Spleen (tissue), 11 donors: Measurements from ENCODE around the gene TBC1D8. TPM values are rescaled to one million over a fixed set of nuclear protein-coding genes. Genes with fewer than 3 reads are reported as not detected.

Experiments
- DNase-seq: peaks from one replicate; pipeline ENCODE4 v3.0.0-alpha.2; 2020
- H3K27ac ChIP-seq, 8 donors: fragments of 200-600 bp; sonication (generic) in 7 of 8; 1 replicate in 4 of 8; 2 replicates in 4 of 8; pipeline versions ENCODE4 v1.5.0 to v1.8.0; 2016 to 2021; ENCODE audit warnings: inconsistent platforms in 4 of 8, mild to moderate bottlenecking in 4 of 8, moderate library complexity in 1 of 8
- H3K27me3 ChIP-seq, 7 donors: fragments of 200-600 bp; sonication (generic) in 6 of 7; replicated peaks in 1 of 7; 1 replicate in 4 of 7; 2 replicates in 3 of 7; pipeline versions ENCODE4 v1.5.0 to v1.8.0; 2016 to 2021; ENCODE audit warnings: inconsistent platforms in 3 of 7, mild to moderate bottlenecking in 1 of 7
- H3K36me3 ChIP-seq, 6 donors: fragments of 200-600 bp; sonication (generic) in 5 of 6; 1 replicate in 4 of 6; 2 replicates in 2 of 6; pipeline versions ENCODE4 v1.5.0 to v1.8.0; 2016 to 2021; ENCODE audit warnings: inconsistent platforms in 2 of 6
- H3K4me1 ChIP-seq, 6 donors: fragments of 200-600 bp; sonication (generic) in 5 of 6; 1 replicate in 3 of 6; 2 replicates in 3 of 6; pipeline versions ENCODE4 v1.5.0 to v1.8.0; 2016 to 2021; ENCODE audit warnings: inconsistent platforms in 3 of 6
- H3K4me3 ChIP-seq, 8 donors: fragments of 200-600 bp; sonication (generic) in 7 of 8; 1 replicate in 4 of 8; 2 replicates in 4 of 8; pipeline versions ENCODE4 v1.5.0 to v1.8.0; 2016 to 2021; ENCODE audit warnings: inconsistent platforms in 4 of 8, mild to moderate bottlenecking in 4 of 8, moderate library complexity in 2 of 8
- H3K9me3 ChIP-seq, 8 donors: fragments of 200-600 bp; sonication (generic) in 7 of 8; 1 replicate in 4 of 8; 2 replicates in 4 of 8; pipeline versions ENCODE4 v1.5.0 to v1.8.0; 2016 to 2021; ENCODE audit warnings: inconsistent platforms in 4 of 8
- POLR2A ChIP-seq, 3 donors: fragments of 450-650 bp; IDR thresholded peaks; one replicate each; pipeline ENCODE4 v1.5.1; 2017; ENCODE audit warnings: antibody characterized with exemption in 3 of 3, mild to moderate bottlenecking in 1 of 3
- POLR2AphosphoS5 ChIP-seq, 3 donors: sonication (generic); formaldehyde crosslinking; IDR thresholded peaks; one replicate each; pipeline ENCODE4 v1.5.1; 2017; ENCODE audit warnings: antibody characterized with exemption in 3 of 3
- WGBS, 5 donors: extraction: QIAGEN DNeasy Blood & Tissue Kit in 3 of 5; methylation state at CpG; one replicate each; pipeline versions ENCODE4 v1.1.5 to v1.1.7; 2013 to 2018; 5-methylcytosine and 5-hydroxymethylcytosine counted together
- intact Hi-C: fragments of 100-400 bp; cut with DNase I; formaldehyde crosslinking; loops from one replicate; pipeline ENCODE4 v1.15.0; 2023; ENCODE audit warnings: low total_unique reads
- polyA plus RNA-seq, 3 donors: library from polyadenylated mRNA; stranded (reverse); fragments of 200-250 nt; gene quantifications; one replicate each; pipeline ENCODE4 v1.2.1, GENCODE V29; 2013
- total RNA-seq, 7 donors: library from RNA; depleted of rRNA in 3 of 7; stranded (reverse); fragments of >200 nt in 3 of 7; fragmentation: NEBNext Ultra II Directional in 4 of 7; extraction: Animal tissue kit (Norgen Biotek cat#: 25700) in 4 of 7; gene quantifications; one replicate each; pipeline versions ENCODE4 v1.1.0 to v1.2.1, GENCODE V29; 2016 to 2021
- TF ChIP-seq, protein P1 (sequence below), 11 experiments: fragments of 200-600 bp in 7 of 11; fragments of 450-650 bp in 4 of 11; sonication (generic) in 4 of 11; IDR thresholded peaks in 8 of 11; conservative IDR thresholded peaks in 3 of 11; 1 replicate in 7 of 11; 2 replicates in 4 of 11; pipeline versions ENCODE4 v1.4.0 to v1.8.0; 2016 to 2021; ENCODE audit warnings: antibody characterized with exemption in 11 of 11, inconsistent platforms in 4 of 11, mild to moderate bottlenecking in 1 of 11
- donor health status: healthy with polysubstance abuse.
- donor health status: DM: no; HTN: no; CAD: no; lungs with moderate emphysema.
- donor health status: DM: no; HTN: no; CAD: no.
- donor health status: Bipolar disorder and iron deficiency.
- donor health status: healthy.
- donor health status: DM: no; HTN: no; CAD: no.
- donor health status: DM: yes; HTN: yes; CAD: no.

TBC1D8 gene
- total and polyA plus RNA-seq, 10 donors, result 7.2 to 104 (median 40.5) TPM

DNA sequence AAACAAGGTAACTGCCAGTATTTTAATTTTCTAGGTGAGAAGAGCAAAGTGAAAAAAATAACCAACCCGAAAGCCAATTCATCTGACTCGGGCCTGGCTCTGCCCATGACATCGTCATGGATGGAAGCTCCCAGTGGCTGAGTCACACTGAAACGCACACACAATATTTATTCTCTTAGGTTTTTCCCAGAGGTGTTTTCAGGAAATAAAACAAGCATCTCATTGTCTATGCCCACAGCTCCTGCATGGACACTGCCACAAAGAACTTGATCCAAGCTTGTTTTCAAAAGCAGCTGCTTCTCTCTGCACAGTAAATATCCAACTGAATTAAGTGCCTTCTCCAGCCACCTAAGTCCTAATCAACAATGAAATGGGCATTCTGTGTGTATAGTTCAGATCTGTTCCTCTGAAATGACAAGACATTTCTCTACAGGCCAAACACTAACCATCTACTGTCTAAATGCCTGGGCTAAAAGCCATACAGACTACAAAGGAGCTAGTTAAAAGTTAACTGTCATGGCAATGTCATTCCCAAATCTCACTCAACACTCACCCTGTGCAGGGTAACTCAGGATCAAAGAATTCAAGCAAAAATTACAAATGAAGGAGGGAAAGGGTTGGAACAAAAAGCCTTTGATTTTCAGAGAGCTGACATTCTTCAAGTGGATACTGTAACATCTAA is 86.2 kb downstream of the TBC1D8 start:
- Histone ChIP-seq H3K4me3 (no peak overlapping the region), H3K9me3 (no peaks in the 10 kb centered on the region), H3K36me3 (peaks cover 0 to 13% (median 0%) of the 10 kb centered on the region in 6 donors), H3K27ac (no peak overlapping the region), H3K27me3 (no peaks in the 10 kb centered on the region), H3K4me1 (no peaks in the 10 kb centered on the region)
- TF ChIP-seq POLR2AphosphoS5 (IDR thresholded peaks at IDR 0.05), result no peak
- TF ChIP-seq POLR2A (IDR thresholded peaks at IDR 0.05), result no peak
- WGBS, 5 donors, result 59 to 86% (median 83%) methylated on average over 4 of the region's 4 CpGs
- intact Hi-C loops, result no loop called here
- no peak for DNase-seq

DNA sequence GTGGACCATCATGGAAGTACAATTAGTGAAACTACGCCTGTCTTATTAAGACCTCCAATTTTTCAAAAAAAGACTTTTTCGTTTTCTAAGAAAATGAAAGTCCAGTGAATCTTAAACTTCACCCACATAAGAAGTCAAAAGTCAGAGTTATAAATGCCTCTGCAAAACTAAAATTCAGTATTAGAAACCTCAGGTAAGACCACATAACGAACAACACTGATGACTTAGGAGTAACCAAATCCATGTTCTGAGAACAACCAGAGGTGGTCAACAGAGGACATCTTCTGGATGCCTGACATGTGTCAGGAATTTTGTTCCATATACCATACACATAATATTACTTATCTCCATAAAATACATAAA is 86.7 kb downstream of the TBC1D8 start:
- Histone ChIP-seq H3K27ac (no peak overlapping the region), H3K27me3 (no peaks in the 10 kb centered on the region), H3K36me3 (peaks cover 0 to 13% (median 0%) of the 10 kb centered on the region in 6 donors), H3K4me3 (no peak overlapping the region), H3K4me1 (no peaks in the 10 kb centered on the region), H3K9me3 (no peaks in the 10 kb centered on the region)
- no peak for DNase-seq
- intact Hi-C loops, result no loop called here
- WGBS, 5 donors, result 85 to 94% (median 87%) methylated on average over 3 of the region's 3 CpGs
- TF ChIP-seq, protein P1, sequence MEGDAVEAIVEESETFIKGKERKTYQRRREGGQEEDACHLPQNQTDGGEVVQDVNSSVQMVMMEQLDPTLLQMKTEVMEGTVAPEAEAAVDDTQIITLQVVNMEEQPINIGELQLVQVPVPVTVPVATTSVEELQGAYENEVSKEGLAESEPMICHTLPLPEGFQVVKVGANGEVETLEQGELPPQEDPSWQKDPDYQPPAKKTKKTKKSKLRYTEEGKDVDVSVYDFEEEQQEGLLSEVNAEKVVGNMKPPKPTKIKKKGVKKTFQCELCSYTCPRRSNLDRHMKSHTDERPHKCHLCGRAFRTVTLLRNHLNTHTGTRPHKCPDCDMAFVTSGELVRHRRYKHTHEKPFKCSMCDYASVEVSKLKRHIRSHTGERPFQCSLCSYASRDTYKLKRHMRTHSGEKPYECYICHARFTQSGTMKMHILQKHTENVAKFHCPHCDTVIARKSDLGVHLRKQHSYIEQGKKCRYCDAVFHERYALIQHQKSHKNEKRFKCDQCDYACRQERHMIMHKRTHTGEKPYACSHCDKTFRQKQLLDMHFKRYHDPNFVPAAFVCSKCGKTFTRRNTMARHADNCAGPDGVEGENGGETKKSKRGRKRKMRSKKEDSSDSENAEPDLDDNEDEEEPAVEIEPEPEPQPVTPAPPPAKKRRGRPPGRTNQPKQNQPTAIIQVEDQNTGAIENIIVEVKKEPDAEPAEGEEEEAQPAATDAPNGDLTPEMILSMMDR (IDR thresholded peaks at IDR 0.05 in 8 of 11, conservative IDR thresholded peaks at IDR 0.05 in 3 of 11), result no peak
- TF ChIP-seq POLR2AphosphoS5 (IDR thresholded peaks at IDR 0.05), result no peak
- TF ChIP-seq POLR2A (IDR thresholded peaks at IDR 0.05), result no peak

DNA sequence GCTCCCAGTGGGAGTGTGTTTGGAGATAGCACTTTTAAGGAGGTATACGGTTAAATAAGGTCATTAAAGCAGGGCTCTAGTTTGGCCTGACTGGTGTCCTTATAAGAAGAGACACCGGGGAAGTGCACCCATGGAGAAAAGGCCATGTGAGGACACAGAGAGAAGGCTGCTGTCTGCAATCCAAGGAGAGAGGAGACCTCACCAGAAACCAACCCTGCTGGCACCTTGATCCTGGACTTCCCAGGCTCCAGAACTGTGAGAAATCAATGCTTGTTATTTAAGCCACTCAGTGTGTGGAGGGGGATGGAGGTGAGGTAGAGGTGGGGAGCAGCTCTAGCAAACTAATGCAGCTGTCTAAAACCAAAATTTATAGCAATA is 87.1 kb downstream of the TBC1D8 start:
- no peak for DNase-seq
- H3K27ac ChIP-seq, result no peak overlapping the region
- no peaks in the 10 kb centered on the region for H3K9me3 ChIP-seq
- TF ChIP-seq POLR2A (IDR thresholded peaks at IDR 0.05) (no peak), POLR2AphosphoS5 (IDR thresholded peaks at IDR 0.05) (no peak)
- TF ChIP-seq, protein P1 (IDR thresholded peaks at IDR 0.05 in 8 of 11, conservative IDR thresholded peaks at IDR 0.05 in 3 of 11), result no peak
- WGBS, 5 donors, result 83 to 94% (median 88%) methylated on average over 2 of the region's 2 CpGs
- intact Hi-C loops, result no loop called here
- H3K4me1 ChIP-seq, result no peaks in the 10 kb centered on the region
- H3K4me3 ChIP-seq, result no peak overlapping the region
- no peaks in the 10 kb centered on the region for H3K27me3 ChIP-seq
- H3K36me3 ChIP-seq, result peaks cover 0 to 16% (median 0%) of the 10 kb centered on the region in 6 donors

DNA sequence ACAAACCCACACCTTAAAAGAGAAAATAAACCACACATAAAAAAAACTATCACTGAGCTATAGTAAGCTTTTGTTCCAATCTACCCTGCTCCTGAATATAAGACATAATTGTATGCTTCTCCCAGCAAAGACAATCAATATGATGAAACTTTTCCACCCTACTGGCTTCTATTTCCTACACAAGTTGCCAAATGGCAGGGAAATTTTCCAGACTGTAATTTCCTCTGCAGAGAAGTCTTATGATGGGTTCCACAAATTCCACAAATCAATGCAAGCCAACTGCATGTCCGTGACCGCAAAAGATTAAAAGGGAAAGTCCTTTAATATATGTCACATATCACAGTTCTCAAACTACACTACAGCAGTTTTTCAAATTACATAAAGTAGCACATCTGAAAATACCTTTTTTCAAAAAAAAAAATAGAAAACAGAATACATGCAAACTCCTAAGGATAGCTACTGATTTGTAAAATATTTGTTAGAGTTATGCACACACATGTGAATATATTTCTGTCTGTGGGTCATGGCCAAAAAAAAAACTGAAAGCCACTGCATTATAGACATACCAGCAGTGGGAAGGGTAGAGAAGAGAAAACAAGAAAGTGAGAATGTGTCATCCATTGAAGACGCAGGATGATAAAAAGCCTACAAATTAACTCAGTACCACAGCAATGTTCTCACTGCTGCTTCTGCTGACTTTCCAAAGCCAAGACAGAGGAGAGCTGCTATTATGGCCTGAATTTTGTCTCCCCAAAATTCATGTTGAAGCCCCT is 87.6 kb downstream of the TBC1D8 start:
- WGBS, 5 donors, result 76 to 94% (median 83%) methylated on average over 3 of the region's 3 CpGs
- no peak for DNase-seq
- H3K27me3 ChIP-seq, result no peaks in the 10 kb centered on the region
- intact Hi-C loops, result no loop called here
- no peaks in the 10 kb centered on the region for H3K9me3 ChIP-seq
- H3K27ac ChIP-seq, result no peak overlapping the region
- H3K4me1 ChIP-seq, result no peaks in the 10 kb centered on the region
- peaks cover 0 to 22% (median 0%) of the 10 kb centered on the region in 6 donors for H3K36me3 ChIP-seq
- TF ChIP-seq, protein P1 (IDR thresholded peaks at IDR 0.05 in 8 of 11, conservative IDR thresholded peaks at IDR 0.05 in 3 of 11), result no peak
- TF ChIP-seq POLR2AphosphoS5 (IDR thresholded peaks at IDR 0.05), result no peak
- no peak for TF ChIP-seq POLR2A (IDR thresholded peaks at IDR 0.05)
- no peak overlapping the region for H3K4me3 ChIP-seq
